ENCODE data around the gene GOLGA7B. TPM values are rescaled to one million over a fixed set of nuclear protein-coding genes. Genes with fewer than 3 reads are reported as not detected.

Gene GOLGA7B
- total RNA-seq, 4 donors from 2014 or later = 0.14 to 0.16 TPM; not detected in 2

GRCh38 chr10:97873569-97873968, 23.9 kb downstream of the GOLGA7B start:
- Histone ChIP-seq H3K9me3 (no peaks in the 10 kb centered on the region), H3K4me1 (peaks cover 6 to 10% (median 8%) of the 10 kb centered on the region in 4 donors), H3K27ac (no peak overlapping the region), H3K36me3 (no peaks in the 10 kb centered on the region), H3K4me3 (no peak overlapping the region), H3K27me3 (peaks cover 14% of the 10 kb centered on the region)
- in situ Hi-C loops (cut with MboI; ENCODE audit: low pct_ligation_motif_present in 1 of 4, low pct_unique_long_range_greater_than_20kb in 1 of 4, low sequenced_read_pairs in 3 of 4) (loop anchor here in 1 of 4 donors (10.0 kb wide), 1 partner anchor 79 kb away; no protein-coding TSS in a partner anchor), intact Hi-C loops (cut with DNase I; ENCODE audit: low total_unique reads) (no loop called here)
- TF ChIP-seq, protein P1, sequence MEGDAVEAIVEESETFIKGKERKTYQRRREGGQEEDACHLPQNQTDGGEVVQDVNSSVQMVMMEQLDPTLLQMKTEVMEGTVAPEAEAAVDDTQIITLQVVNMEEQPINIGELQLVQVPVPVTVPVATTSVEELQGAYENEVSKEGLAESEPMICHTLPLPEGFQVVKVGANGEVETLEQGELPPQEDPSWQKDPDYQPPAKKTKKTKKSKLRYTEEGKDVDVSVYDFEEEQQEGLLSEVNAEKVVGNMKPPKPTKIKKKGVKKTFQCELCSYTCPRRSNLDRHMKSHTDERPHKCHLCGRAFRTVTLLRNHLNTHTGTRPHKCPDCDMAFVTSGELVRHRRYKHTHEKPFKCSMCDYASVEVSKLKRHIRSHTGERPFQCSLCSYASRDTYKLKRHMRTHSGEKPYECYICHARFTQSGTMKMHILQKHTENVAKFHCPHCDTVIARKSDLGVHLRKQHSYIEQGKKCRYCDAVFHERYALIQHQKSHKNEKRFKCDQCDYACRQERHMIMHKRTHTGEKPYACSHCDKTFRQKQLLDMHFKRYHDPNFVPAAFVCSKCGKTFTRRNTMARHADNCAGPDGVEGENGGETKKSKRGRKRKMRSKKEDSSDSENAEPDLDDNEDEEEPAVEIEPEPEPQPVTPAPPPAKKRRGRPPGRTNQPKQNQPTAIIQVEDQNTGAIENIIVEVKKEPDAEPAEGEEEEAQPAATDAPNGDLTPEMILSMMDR (IDR thresholded peaks at IDR 0.05) = no peak
- TF ChIP-seq POLR2AphosphoS5 (IDR thresholded peaks at IDR 0.05) (no peak), POLR2A (IDR thresholded peaks at IDR 0.05) (no peak), EP300 (IDR thresholded peaks at IDR 0.05; ENCODE audit: low read depth) (no peak)
- WGBS, 2 donors (ENCODE audit: low coverage in 1 of 2) = 65% methylated on average over 6 of the region's 6 CpGs; no CpG with 5 or more reads in 1 of the 2 donors
- DNase-seq = no peak

DNA sequence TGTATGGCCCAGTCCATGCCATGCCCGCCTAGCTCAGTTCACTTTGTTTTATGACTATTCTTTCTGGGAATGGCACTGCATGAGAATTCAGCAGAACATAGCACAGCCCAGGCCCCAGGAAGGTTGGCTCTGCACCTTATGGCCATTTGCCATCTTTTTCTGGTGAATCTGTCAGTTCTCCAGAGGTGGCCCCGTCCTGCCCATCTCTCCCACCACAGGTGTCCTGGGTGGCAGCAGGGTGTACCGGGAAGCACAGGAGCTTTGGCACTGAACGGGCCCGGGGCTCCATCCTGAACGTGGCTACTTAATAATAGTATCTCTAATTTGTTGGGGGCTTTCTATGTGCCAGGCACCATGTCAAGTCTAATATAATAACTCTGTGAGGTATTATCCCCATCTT, 24.7 kb downstream of the GOLGA7B start:
- in situ Hi-C loops (cut with MboI; ENCODE audit: low pct_ligation_motif_present in 1 of 4, low pct_unique_long_range_greater_than_20kb in 1 of 4, low sequenced_read_pairs in 3 of 4) = loop anchor here in 1 of 4 donors (10.0 kb wide), 1 partner anchor 80 kb away; no protein-coding TSS in a partner anchor
- no peak for DNase-seq
- no peaks in the 10 kb centered on the region for H3K36me3 ChIP-seq
- H3K4me3 ChIP-seq = no peak overlapping the region
- H3K27me3 ChIP-seq = peaks cover 14% of the 10 kb centered on the region
- 67 to 68% methylated on average over 6 of the region's 6 CpGs for WGBS, 2 donors (ENCODE audit: low coverage in 1 of 2)
- TF ChIP-seq, protein P1 (IDR thresholded peaks at IDR 0.05) = no peak
- TF ChIP-seq POLR2A (IDR thresholded peaks at IDR 0.05) = no peak
- no peak for TF ChIP-seq EP300 (IDR thresholded peaks at IDR 0.05; ENCODE audit: low read depth)
- TF ChIP-seq POLR2AphosphoS5 (IDR thresholded peaks at IDR 0.05) = no peak
- H3K27ac ChIP-seq = no peak overlapping the region
- peaks cover 0 to 4% (median 3%) of the 10 kb centered on the region in 4 donors for H3K4me1 ChIP-seq
- no peaks in the 10 kb centered on the region for H3K9me3 ChIP-seq
- intact Hi-C loops (cut with DNase I; ENCODE audit: low total_unique reads) = no loop called here

- Histone ChIP-seq H3K27ac (no peak overlapping the region), H3K36me3 (no peaks in the 10 kb centered on the region), H3K4me3 (no peak overlapping the region), H3K27me3 (peaks cover 6% of the 10 kb centered on the region), H3K4me1 (no peaks in the 10 kb centered on the region), H3K9me3 (no peaks in the 10 kb centered on the region)
- DNase-seq = no peak
- intact Hi-C loops (cut with DNase I; ENCODE audit: low total_unique reads) = no loop called here
- in situ Hi-C loops (cut with MboI; ENCODE audit: low pct_ligation_motif_present in 1 of 4, low pct_unique_long_range_greater_than_20kb in 1 of 4, low sequenced_read_pairs in 3 of 4) = loop anchor here in 1 of 4 donors (10.0 kb wide), 1 partner anchor 81 kb away; no protein-coding TSS in a partner anchor
- WGBS, 2 donors (ENCODE audit: low coverage in 1 of 2) = 60 to 70% methylated on average over 1 to 7 of the region's 7 CpGs
- no peak for TF ChIP-seq EP300 (IDR thresholded peaks at IDR 0.05; ENCODE audit: low read depth)
- TF ChIP-seq, protein P1 (IDR thresholded peaks at IDR 0.05) = no peak
- TF ChIP-seq POLR2AphosphoS5 (IDR thresholded peaks at IDR 0.05) = no peak
- TF ChIP-seq POLR2A (IDR thresholded peaks at IDR 0.05) = no peak
Observed at GRCh38 chr10:97875391-97875790, 25.7 kb downstream of the GOLGA7B start.

DNA sequence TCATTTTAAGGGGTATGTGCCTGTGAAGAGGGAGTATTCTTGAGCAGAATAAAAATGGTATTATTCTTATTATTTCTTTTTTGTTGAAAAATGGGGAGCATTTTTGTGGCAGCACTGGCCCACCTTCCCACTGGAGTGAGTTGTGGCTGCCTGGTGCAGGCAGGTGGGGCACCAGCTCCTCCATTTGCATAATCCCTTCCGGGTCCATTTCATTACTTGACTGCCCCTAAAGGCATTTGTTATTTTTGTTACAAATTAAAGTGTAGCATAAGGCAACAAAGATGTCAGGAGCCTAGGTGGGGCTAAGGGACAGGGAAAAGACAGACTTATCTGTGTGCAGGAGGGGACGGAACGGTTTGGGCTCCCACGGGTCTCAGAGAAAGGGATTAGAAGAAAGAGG, 26.8 kb downstream of the GOLGA7B start:
- 69 to 70% methylated on average over 4 of the region's 4 CpGs for WGBS, 2 donors (ENCODE audit: low coverage in 1 of 2)
- intact Hi-C loops (cut with DNase I; ENCODE audit: low total_unique reads) (no loop called here), in situ Hi-C loops (cut with MboI; ENCODE audit: low pct_ligation_motif_present in 1 of 4, low pct_unique_long_range_greater_than_20kb in 1 of 4, low sequenced_read_pairs in 3 of 4) (loop anchor here in 1 of 4 donors (10.0 kb wide), 1 partner anchor 82 kb away; no protein-coding TSS in a partner anchor)
- H3K4me3 ChIP-seq = no peak overlapping the region
- H3K36me3 ChIP-seq = no peaks in the 10 kb centered on the region
- TF ChIP-seq POLR2A (IDR thresholded peaks at IDR 0.05) (no peak), EP300 (IDR thresholded peaks at IDR 0.05; ENCODE audit: low read depth) (no peak), POLR2AphosphoS5 (IDR thresholded peaks at IDR 0.05) (no peak)
- TF ChIP-seq, protein P1 (IDR thresholded peaks at IDR 0.05) = no peak
- H3K4me1 ChIP-seq = no peaks in the 10 kb centered on the region
- no peak overlapping the region for H3K27ac ChIP-seq
- no peaks in the 10 kb centered on the region for H3K9me3 ChIP-seq
- H3K27me3 ChIP-seq = no peaks in the 10 kb centered on the region
- no peak for DNase-seq

Data from transverse colon (tissue), 4 donors.